Gastroesophageal sphincter (tissue), 3 donors: ENCODE data around the gene CCDC150.

Source experiments
- CTCF ChIP-seq, 4 experiments: fragments of 200-600 bp in 2 of 4; fragments of 450-650 bp in 2 of 4; sonication (generic) in 1 of 4; IDR thresholded peaks; one replicate each; pipeline ENCODE4 v1.5.1; 2017 to 2019; ENCODE audit warnings: antibody characterized with exemption in 4 of 4, mild to moderate bottlenecking in 2 of 4, moderate library complexity in 2 of 4
- POLR2A ChIP-seq, 2 donors: fragments of 450-650 bp; IDR thresholded peaks; one replicate each; pipeline ENCODE4 v1.6.1; 2017; ENCODE audit warnings: antibody characterized with exemption in 2 of 2, mild to moderate bottlenecking in 2 of 2, moderate library complexity in 1 of 2
- POLR2AphosphoS5 ChIP-seq: sonication (generic); formaldehyde crosslinking; IDR thresholded peaks from one replicate; pipeline ENCODE4 v1.6.1; 2017; ENCODE audit warnings: antibody characterized with exemption

GRCh38 chr2:196723571-196723970 is 84.1 kb downstream of the CCDC150 start:
- TF ChIP-seq CTCF (IDR thresholded peaks at IDR 0.05) (no peak), POLR2A (IDR thresholded peaks at IDR 0.05) (no peak), POLR2AphosphoS5 (no peak)
